ENCODE measurements around the gene C1QTNF9.
"Not testable (repeated sequence)": the region's sequence is repeated elsewhere in the genome, so short reads cannot be mapped to it uniquely, and the experiment has no call there.

C1QTNF9 gene

DNA sequence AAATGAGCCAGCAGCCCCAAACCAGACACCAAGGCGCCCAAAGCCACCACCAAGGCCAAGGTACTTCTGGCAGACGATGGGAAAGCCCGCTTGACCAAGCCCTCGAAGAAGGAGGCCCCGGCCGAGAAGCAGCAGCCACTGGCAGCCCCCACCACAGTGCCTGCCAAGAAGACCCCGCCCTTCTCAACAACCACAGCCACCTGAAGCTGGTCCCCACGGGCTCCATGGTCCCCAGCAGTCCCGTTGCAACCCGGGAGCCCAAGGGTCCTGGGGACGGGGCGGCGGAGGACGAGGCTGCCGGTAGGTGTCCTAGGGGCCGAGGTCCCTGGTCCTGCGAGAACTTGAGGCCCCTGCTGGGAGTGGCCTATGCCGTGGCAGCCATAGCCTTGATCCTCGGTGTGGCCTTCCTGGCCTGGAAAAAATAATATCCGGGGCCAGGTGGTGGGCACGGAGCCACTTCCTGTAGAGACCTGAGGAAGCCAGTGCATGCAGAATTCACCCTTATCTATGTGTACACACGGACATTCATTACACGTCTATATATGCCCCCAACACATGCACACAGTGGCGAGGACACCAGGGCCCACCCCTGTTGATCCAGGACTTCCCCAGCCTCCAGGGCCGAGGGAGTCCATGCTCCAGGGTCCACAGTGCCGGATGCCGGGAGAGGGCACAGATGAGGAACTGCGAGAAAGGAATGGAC lies 13.8 kb downstream of the C1QTNF9 start:
- DNase-seq (no peak), ATAC-seq (no peak)
- H3K27me3 Mint-ChIP-seq, result peaks cover 25% of the 10 kb centered on the region
- H3K36me3 Mint-ChIP-seq (ENCODE audit: low read depth), result no peaks in the 10 kb centered on the region
- no peaks in the 10 kb centered on the region for H3K4me1 Mint-ChIP-seq
- H3K9me3 Mint-ChIP-seq, result no peaks in the 10 kb centered on the region
- no peak overlapping the region for H3K27ac Mint-ChIP-seq
- no peak overlapping the region for H3K4me3 Mint-ChIP-seq

DNA sequence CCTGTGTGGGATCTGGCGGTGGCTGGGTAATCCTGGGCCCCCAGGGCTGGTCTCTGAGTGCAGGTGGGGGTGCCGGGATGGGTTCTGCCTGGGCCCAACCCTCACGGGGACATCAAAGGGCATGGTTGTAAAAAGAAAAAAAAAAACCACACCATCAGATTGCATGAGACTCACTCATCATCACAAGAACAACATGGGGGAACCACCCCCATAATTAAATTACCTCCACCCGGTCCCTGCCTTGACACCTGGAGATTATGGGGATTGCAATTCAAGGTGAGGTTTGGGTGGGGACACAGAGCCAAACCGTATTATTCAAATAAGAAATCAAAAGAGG lies 14.3 kb downstream of the C1QTNF9 start:
- Mint-ChIP-seq H3K36me3 (ENCODE audit: low read depth) (no peaks in the 10 kb centered on the region), H3K4me1 (no peaks in the 10 kb centered on the region)
- no peak for ATAC-seq

DNA sequence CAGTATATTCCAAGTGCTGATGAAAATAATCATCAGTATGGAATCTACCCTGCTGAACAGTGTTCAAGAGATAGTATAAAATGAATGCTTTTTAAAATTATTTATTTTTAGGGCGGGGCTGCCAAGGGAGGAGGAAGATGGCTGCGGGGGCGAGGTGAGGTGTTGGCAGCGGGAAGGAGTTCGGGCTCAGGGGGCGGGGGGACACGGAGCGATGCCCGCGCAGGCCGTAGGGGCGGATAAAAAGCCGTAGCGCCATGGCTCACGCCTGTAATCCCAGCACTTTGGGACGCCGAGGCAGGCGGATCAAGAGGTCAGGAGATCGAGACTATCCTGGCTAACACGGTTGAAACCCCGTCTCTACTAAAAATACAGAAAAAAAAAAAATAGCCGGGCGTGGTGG lies 18.2 kb downstream of the C1QTNF9 start:
- not testable (repeated sequence) for H3K4me1 Mint-ChIP-seq; DNase-seq; ATAC-seq; H3K9me3 Mint-ChIP-seq; H3K4me3 Mint-ChIP-seq; H3K27ac Mint-ChIP-seq; H3K36me3 Mint-ChIP-seq (ENCODE audit: low read depth)
- H3K27me3 Mint-ChIP-seq, result peaks cover 37% of the 10 kb centered on the region

More for the DNA sequence above, 14.3 kb downstream of the C1QTNF9 start:
- no peak overlapping the region for H3K27ac Mint-ChIP-seq
- H3K4me3 Mint-ChIP-seq, result no peak overlapping the region
- peaks cover 29% of the 10 kb centered on the region for H3K27me3 Mint-ChIP-seq
- DNase-seq, result no peak
- no peaks in the 10 kb centered on the region for H3K9me3 Mint-ChIP-seq

DNA sequence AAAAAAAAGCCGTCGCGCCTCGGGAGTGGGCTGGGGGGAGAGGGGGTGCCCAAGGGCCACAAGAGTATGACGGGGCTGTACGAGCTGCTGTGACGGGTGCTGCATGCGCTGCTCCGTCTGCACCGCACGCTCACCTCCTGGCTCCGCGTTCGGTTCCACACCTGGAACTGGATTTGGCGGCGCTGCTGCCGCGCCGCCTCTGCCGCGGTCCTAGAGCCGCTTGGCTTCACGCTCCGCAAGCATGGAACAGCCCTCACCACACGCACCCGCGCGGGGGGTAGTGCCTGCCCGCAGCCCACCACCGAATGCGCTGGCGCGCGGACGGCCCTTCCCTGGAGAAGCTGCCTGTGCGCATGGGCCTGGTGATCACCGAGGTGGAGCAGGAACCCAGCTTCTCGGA lies 18.8 kb downstream of the C1QTNF9 start:
- no peak overlapping the region for H3K4me3 Mint-ChIP-seq
- H3K36me3 Mint-ChIP-seq (ENCODE audit: low read depth), result no peaks in the 10 kb centered on the region

DNA sequence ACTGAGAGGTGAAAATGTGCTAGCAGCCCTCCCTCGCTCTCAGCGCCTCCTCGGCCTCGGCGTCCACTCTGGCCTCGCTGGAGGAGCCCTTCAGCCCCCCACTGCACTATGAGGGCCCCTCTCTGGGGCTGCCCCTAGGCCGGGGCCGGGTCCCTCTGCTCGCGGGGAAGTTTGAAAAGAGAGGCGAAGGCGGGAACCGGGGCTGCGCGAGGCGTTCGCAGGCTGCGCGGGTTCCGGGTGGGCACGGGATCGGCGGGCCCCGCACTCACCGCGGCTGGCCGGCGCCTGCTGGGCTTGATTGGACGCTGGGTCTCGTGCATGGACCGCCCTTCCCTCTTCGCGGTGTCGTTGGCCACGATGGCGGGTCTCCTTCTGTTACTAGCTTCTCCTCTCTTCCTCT lies 29.3 kb downstream of the C1QTNF9 start:
- H3K27ac Mint-ChIP-seq, result no peak overlapping the region
- no peak overlapping the region for H3K4me3 Mint-ChIP-seq
- H3K4me1 Mint-ChIP-seq, result no peaks in the 10 kb centered on the region
- DNase-seq (no peak), ATAC-seq (no peak)
- H3K27me3 Mint-ChIP-seq, result peaks cover 7% of the 10 kb centered on the region
- no peaks in the 10 kb centered on the region for H3K9me3 Mint-ChIP-seq
- no peaks in the 10 kb centered on the region for H3K36me3 Mint-ChIP-seq (ENCODE audit: low read depth)

More for the DNA sequence above, 18.8 kb downstream of the C1QTNF9 start:
- DNase-seq (no peak), ATAC-seq (no peak)
- peaks cover 2% of the 10 kb centered on the region for H3K4me1 Mint-ChIP-seq
- H3K9me3 Mint-ChIP-seq, result no peaks in the 10 kb centered on the region
- H3K27me3 Mint-ChIP-seq, result peaks cover 37% of the 10 kb centered on the region
- H3K27ac Mint-ChIP-seq, result no peak overlapping the region

DNA sequence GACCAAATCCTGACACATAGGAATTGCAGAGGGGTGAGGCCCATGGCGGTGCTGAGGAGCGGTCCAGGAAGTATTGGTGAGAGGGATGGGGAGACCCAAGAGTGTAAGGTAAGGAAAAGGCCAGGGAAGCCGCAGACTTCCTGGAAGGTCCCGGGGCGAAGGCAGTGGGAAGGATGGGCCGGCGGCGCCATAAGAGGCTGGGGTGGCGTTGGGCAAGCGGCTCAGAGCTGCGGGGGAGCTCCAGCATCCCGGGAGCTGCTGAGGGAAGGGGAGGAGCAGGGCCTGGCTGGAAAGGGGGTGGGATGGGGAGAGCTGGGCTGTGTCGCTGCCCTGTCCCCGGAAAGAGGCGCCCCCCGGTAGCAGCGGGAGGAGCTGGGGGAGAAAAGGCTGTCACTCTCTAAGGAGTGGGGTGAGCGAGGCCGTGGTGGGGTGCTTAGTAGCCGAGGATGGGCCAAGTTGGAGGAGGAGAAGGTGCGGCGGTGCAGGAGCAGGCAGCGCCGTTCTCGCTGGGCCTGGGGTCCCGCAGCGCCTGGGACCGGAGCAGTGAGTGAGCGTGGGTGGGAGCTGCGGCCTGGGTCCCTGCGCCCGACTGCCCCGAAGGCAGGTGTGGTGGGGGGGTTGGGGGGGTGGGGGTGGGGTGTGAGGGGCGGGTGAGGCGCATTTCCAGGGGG lies 30.7 kb downstream of the C1QTNF9 start:
- ATAC-seq, result no peak
- Mint-ChIP-seq H3K4me3 (no peak overlapping the region), H3K4me1 (no peaks in the 10 kb centered on the region), H3K9me3 (no peaks in the 10 kb centered on the region), H3K27me3 (peaks cover 3% of the 10 kb centered on the region), H3K27ac (no peak overlapping the region), H3K36me3 (ENCODE audit: low read depth) (no peaks in the 10 kb centered on the region)
- no peak for DNase-seq

DNA sequence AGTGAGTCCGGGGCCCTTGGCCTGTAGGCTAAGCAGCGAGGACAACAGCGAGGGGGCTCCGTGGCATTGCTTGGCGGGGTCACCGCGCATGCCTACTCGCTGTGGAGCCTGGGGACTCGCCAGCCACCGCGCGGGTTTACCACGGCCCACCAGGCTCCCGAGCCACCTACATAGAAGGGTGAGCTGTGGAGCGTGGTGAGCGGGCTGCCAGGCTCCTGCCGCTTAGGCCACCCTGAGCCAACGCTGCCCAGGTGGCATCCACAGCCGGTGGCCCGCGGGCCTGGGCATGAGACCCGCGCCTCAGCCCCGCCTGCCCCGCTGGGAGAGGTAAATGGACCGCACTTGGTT lies 31.2 kb downstream of the C1QTNF9 start:
- Mint-ChIP-seq H3K36me3 (ENCODE audit: low read depth) (no peaks in the 10 kb centered on the region), H3K27ac (no peak overlapping the region), H3K9me3 (no peaks in the 10 kb centered on the region), H3K4me3 (no peak overlapping the region), H3K27me3 (peaks cover 3% of the 10 kb centered on the region), H3K4me1 (no peaks in the 10 kb centered on the region)
- ATAC-seq (no peak), DNase-seq (no peak)

DNA sequence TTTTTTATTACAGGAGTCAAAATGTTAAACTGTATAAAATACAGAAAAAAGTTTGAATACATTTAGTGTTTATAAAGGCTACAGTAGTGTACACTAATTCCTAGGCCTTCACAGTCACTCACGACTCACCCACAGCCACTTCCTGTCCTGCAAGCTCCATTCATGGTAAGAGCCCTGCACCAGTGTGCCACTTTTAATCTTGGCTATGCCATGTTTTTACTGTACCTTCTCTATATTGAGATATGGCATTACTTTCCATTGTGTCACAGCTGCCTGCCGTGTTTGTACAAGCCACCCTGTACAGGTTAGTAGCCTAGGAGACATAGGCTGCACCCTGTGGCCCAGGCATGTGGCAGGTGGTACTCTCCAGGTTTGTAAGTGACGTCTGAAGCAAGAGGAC lies 32.1 kb downstream of the C1QTNF9 start:
- Mint-ChIP-seq H3K27ac (no peak overlapping the region), H3K4me3 (no peak overlapping the region), H3K27me3 (peaks cover 3% of the 10 kb centered on the region), H3K36me3 (ENCODE audit: low read depth) (no peaks in the 10 kb centered on the region), H3K4me1 (no peaks in the 10 kb centered on the region), H3K9me3 (no peaks in the 10 kb centered on the region)
- ATAC-seq (peak; percentile 15), DNase-seq (no peak)

DNA sequence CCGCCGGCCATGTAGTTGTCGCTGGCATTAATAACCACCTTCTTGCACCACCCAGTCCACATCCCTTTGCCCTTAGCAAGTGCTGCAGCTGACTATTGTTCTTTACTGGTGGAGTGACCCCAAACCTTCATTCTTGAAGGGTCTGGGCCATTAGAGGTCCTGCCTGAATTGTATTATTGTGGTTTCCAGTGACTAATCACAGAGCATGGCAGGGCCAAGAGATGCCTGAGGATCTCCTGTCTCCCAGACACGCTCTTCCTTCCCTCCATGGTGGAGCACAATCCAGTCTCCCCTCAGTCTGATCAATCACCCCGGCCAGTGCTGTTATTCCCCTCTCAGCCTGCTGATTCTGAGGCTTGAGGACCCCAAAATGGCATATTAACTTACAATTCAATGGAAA lies 39.0 kb downstream of the C1QTNF9 start:
- Mint-ChIP-seq H3K36me3 (ENCODE audit: low read depth) (no peaks in the 10 kb centered on the region), H3K27ac (no peak overlapping the region), H3K4me1 (no peaks in the 10 kb centered on the region), H3K9me3 (no peaks in the 10 kb centered on the region), H3K4me3 (no peak overlapping the region), H3K27me3 (no peaks in the 10 kb centered on the region)
- DNase-seq (no peak), ATAC-seq (no peak)

DNA sequence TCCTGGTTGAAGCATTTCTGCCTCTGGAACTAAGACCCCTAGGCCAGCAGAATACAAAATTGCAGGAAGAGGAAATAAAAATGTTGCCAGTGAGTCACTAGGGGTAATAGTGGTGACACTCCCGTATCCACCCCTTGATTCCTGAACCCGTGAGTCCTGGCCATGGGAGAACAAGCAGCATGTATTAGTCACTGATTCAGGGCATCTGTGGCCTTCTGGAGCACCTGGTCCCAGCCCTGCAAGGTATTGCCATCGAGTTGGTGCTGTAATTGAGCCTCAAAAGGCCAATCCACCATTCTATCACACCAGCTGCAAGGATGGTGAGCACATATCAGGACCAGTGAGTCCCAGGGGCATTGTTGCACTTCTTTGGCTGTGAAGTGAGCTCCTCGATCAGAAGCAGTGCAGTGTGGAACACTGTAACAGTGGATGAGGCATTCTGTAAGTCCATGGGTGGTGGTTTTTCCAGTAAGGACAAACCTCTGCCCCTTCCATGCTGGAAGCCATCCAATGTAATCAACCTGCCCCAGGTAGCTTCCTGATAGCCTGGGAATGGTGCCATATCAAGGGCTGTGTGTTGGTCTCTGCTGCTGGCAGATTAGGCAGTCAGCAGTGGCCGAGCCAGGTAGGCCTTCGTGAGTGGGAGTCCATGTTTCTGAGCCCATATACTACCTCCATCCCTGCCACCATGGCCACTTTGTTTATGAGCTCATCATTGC lies 39.6 kb downstream of the C1QTNF9 start:
- H3K9me3 Mint-ChIP-seq, result no peaks in the 10 kb centered on the region
- H3K27ac Mint-ChIP-seq, result no peak overlapping the region
- H3K27me3 Mint-ChIP-seq, result no peaks in the 10 kb centered on the region
- H3K36me3 Mint-ChIP-seq (ENCODE audit: low read depth), result no peaks in the 10 kb centered on the region
- ATAC-seq (no peak), DNase-seq (no peak)
- H3K4me3 Mint-ChIP-seq, result no peak overlapping the region
- H3K4me1 Mint-ChIP-seq, result no peaks in the 10 kb centered on the region

DNA sequence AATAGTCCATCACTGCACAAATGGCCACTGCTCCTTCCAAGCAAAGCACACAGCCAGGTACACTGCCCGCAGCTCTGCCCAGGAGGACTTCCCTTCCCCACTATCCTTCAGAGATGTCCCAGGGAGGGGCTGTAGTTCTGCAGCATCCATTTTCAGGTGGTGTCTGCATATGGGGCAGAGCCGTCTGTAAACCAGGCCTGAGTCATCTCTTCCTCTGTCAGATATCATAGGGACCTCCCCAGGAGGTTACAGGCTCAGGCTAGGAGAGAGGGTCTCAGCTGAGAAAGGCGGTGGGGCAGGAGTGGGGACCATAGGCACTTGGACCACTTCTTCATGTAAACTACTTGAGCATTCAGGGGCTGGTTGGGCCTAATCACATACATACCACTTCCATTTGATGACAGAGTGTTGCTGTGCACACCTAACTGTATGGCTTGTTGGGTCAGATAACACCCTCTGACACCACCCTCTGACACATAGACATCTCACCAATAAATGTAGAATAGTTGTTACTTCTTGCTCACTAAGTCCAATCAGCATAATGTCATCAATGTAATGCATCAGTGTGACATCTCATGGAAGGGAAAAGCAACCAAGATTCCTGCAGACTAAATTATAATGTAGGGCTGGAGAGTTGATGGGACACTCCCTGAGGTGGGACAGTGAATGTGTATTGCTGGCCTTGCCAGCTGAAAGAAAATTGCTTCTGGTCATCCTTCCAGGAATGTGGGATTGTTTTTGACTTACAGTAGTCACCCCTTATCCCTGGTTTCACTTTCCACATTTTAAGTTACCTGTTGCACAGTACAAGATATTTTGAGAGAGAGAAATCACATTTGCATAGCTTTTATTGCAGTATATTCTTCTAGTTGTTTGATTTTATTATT lies 40.6 kb downstream of the C1QTNF9 start:
- not testable (repeated sequence) for H3K36me3 Mint-ChIP-seq (ENCODE audit: low read depth); H3K4me3 Mint-ChIP-seq; H3K27ac Mint-ChIP-seq; H3K4me1 Mint-ChIP-seq; H3K9me3 Mint-ChIP-seq; DNase-seq; H3K27me3 Mint-ChIP-seq
- peak; percentile 43 for ATAC-seq

DNA sequence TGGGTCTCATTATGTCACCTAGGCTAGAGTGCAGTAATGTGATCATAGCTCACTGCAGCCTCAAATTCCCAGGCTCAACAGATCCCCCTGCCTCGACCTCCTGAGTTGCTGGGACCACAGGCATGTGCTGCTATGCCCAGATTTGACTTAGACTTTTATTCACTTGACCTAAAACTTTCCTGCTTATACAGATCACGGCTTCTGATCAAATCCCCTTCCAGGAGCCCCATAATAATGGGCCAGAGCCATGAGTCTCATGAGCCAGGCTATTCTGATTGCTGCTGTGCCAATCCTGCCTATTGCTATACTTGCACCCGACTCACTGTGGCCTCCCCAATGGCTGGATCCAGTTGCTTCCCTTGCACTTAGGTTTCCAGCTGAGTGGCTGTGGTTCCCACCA lies 42.0 kb downstream of the C1QTNF9 start:
- no peaks in the 10 kb centered on the region for H3K27me3 Mint-ChIP-seq
- no peak for ATAC-seq
- H3K36me3 Mint-ChIP-seq (ENCODE audit: low read depth), result no peaks in the 10 kb centered on the region
- H3K4me3 Mint-ChIP-seq, result no peak overlapping the region
- H3K4me1 Mint-ChIP-seq, result no peaks in the 10 kb centered on the region
- no peaks in the 10 kb centered on the region for H3K9me3 Mint-ChIP-seq
- no peak overlapping the region for H3K27ac Mint-ChIP-seq
- DNase-seq, result no peak

DNA sequence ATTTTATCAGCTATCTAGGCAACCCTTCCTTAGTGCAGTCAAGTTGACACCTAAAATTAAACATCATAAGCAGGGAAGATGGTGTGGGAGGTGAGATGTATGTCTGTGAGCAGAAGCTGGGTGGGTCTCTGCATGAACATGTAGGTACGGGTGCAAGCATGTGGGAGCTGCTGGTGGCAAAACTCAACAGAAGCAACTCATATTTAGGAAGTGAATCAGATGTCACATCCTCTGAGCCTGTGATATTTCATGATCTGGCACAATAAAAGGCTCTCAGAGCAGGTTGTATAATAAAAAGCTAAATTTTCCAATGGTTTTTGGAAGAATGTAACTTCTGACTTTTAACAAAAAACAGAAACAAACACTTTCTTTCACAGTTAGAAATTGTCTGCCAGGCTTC lies 44.4 kb downstream of the C1QTNF9 start:
- DNase-seq, result no peak
- H3K4me1 Mint-ChIP-seq, result no peaks in the 10 kb centered on the region
- no peaks in the 10 kb centered on the region for H3K27me3 Mint-ChIP-seq
- ATAC-seq, result no peak
- H3K4me3 Mint-ChIP-seq, result no peak overlapping the region
- no peak overlapping the region for H3K27ac Mint-ChIP-seq
- no peaks in the 10 kb centered on the region for H3K9me3 Mint-ChIP-seq
- H3K36me3 Mint-ChIP-seq (ENCODE audit: low read depth), result no peaks in the 10 kb centered on the region

DNA sequence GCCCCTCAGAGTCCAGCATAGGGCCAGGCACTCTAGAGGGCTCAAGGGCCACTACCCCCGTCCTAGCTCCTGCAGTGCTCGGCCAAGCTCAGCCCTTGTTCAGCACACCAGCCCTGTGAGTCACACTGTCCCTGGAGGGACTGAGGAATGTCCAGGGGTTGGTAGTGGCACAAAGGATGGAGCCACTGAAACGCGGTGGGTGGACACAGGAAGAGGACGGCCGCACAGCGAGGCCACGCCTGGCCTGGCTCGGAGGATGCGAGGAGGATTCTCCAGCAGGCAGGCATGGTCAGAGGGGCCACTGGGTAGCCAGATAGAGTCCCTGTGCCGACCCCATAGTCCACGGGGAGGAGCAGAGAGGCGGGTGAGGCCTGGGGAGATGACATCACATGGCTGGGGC lies 45.7 kb downstream of the C1QTNF9 start:
- no peaks in the 10 kb centered on the region for H3K4me1 Mint-ChIP-seq
- H3K9me3 Mint-ChIP-seq, result no peaks in the 10 kb centered on the region
- H3K27me3 Mint-ChIP-seq, result no peaks in the 10 kb centered on the region
- ATAC-seq, result peak; percentile 18
- no peak overlapping the region for H3K4me3 Mint-ChIP-seq
- H3K27ac Mint-ChIP-seq, result no peak overlapping the region
- DNase-seq, result no peak
- H3K36me3 Mint-ChIP-seq (ENCODE audit: low read depth), result no peaks in the 10 kb centered on the region
